HG03135 (cell line): Measurements from ENCODE around the gene LNX2.

Experiments
- ATAC-seq: cut with Tn5 transposase; IDR thresholded peaks from one replicate; pipeline ENCODE4 v1.9.1; 2021; ENCODE audit warnings: mild to moderate bottlenecking, moderate library complexity; ENCODE audit not compliant: unreplicated experiment

Gene LNX2

DNA sequence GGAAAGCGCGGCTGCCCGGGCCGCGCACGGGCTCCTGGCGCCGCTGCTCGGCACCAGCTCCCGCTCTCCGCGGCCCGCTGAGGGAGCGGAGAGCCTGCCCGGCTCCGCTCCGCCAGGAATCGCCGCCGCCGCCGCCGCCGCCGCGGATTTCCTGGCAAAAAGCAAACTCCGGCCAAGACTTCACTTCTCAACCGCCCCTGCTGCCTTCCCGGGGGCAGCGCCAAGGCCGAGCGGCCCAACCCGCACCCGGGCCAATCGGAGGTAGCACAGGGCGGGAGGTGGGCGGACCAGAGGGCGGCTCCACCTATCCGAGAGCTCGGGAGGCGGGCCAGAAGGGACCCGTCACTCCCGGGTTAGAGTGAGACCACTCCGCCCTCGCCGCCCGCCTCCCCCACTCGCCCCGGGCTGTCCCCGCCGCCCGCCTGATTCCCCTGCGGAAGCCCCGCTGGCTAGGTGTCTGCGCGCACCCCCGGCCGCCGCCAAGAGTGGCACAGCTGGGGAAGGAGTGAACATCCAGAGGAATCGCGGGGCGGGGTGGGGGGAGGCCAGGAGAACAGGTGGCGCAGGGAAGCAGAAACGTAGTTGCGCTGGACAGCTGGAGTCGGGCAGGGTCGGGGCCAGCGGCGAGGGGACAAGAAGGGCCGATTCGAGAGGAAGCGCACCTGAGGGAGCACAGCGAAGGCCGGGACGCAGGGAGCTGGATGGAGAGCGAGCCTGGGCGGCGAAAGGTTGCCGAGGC lies at the start of gene LNX2:
TSS of gene LNX2 (minus strand) at position 153 of the 739 bp plus-strand sequence. CDS start 38,826 bp downstream, outside the sequence.
- peak; percentile 86 for ATAC-seq

DNA sequence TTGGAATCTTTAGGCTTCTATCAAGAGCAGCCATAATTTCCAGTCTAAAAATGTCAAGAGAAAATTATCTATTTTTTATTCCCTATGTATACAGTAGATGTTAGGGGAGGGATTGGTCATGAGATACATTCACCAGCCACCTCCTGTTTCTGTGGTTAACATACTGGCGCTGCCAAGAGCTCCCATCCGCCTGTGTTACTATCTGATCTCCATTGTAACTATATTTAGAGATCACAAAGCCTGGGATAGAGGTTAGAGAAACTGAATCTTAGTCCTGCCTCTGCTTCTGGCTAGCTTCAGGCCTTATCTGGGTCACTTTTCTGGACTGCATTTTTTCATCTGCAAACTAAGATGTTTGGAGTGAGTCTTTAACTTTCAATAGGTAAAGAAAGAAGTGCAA lies 47.6 kb upstream of the LNX2 start:
- ATAC-seq = no peak

DNA sequence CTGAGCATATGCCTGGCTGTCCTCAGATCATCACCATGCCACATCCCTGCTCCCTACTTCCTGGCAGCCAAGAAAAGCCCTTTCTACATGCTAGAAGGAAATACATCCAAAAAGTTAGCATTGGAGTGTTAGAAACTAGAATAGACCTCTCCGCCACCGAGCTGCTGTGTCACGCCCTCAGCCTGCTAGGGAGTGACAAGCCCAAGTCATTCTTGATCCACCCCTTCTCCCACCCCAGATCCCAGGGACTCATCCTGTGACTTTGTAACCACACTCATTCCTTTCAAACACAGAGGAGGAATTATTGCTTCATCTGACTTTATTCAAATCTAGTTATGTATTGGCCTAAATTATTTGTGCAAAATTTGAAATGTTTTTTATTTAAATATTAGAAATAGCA lies 46.6 kb upstream of the LNX2 start:
- no peak for ATAC-seq

DNA sequence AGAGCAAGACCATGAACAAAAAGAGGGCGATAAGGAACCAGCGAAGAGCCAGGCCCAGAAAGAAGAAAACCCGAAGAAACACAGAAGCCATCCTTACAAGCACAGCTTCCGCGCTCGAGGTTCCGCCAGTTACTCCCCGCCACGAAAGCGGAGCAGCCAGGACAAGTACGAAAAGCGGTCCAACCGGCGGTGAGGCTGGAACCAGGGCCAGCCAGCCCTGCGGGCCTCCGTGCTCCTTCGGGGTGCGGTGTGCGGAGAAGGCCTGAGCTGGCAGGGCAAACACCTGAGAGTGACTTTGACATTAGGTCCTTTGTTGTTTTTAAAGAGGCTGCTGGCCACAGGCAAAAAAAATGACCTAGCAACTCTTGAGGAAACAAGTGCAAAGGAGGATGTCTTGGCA lies 45.4 kb upstream of the LNX2 start:
- ATAC-seq = no peak

DNA sequence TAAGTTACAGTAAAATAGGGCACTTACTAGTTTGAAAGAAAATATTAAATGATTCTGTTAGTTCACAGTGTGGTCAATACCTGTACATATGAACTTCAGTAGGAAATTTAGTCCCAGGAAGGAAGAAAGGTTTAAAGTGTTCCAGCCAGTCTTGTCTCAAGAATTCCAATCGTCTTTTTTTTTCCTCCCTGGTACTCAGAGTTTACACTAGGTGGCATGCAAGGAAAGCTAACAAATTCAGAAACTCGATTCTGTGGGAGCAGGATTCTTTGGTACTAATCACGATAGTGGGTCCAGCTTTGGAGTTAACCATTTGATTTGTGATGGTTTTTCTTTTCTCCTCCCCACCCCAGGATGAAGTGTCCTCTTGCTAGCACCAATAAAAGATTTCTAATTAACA lies 45.0 kb upstream of the LNX2 start:
- no peak for ATAC-seq

DNA sequence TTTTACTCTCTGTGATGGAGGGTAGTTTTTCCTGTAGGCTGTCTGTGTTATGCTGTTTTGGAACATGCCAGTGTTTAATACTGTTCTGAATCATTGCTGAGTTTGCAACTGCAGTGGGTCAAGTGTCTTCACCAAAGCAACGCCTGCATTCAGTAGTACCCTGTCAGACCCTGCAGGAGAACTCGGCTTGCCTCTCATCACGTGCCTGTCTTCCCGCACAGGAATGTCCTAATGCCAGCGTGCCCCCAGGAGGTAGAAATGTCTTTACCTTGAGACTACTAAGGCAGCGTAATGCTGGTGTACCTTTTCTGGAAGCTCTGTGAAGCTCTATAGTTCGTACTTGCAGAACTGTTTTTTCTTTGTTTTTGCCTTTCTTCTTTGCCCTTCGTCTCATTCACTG lies 43.6 kb upstream of the LNX2 start:
- no peak for ATAC-seq

DNA sequence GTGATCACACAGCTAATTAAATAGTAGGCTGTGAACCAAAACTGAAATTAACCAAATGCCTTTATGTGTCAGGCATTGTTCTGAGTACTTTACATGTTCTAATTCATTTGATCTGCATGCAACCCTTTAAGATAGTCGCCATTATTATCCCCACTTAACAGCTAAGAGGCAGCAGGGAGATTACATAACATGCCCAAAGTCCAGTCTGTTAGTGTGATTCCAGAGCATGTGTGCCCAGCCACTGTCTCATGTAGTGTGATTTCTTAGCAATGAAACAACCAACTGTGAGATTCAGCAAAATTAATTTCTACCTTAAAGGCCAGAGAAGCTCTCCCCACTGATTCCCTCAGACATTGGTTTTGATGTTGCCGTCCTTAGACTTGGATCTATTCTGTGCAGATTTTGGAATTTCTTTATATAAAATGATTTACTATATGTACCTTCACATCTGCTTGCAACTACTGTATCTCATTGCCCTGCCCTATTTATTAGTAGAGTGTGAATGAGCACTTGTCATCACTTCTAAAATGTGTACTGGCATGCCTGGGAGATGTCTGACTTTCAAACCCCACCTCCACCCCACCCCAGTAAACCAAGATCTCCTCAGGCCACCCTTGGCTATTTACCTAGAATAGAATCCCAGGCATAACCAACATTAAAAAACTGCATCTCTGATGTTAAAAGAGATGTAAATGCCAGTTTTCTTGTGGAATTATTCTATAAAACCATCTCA lies 42.6 kb upstream of the LNX2 start:
- ATAC-seq = no peak

DNA sequence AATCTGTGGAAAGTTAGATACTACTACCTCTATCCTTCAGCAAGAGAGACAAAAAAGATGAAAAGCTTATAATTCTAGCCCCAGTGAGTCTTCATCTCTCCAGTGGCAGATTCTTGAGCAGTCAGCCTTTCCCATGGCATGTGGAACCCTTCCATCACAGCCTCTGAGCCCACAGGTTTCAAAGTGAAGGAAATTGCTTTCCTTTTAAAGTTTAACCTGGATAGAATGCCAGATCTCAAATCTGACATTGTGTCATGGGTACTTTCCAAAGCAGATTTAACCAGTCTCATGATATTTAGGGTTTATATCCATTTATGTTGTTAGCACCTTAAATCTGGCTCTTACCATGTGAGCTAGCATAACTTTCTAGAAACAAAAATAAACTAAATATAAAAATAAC lies 40.7 kb upstream of the LNX2 start:
- ATAC-seq = no peak

DNA sequence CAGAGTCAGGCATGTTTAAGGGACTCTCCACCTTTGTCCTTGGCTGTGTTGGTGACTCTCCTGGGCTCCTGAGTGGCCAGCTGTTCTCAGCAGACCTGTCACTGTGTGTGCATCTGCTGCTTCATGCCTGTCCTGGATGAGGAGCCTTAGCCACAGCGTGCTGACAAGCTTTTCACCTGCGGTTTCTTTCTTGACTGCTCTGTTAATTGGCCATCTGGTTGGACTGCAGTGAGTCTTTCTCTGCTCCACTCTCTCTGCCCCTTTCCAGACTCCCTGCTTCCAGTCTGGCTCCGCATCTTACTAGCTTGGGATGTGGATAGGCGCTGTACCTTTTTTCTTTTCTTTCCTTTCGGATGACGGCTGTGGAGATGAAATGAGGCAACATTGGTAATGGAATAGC lies 40.2 kb upstream of the LNX2 start:
- ATAC-seq = no peak

DNA sequence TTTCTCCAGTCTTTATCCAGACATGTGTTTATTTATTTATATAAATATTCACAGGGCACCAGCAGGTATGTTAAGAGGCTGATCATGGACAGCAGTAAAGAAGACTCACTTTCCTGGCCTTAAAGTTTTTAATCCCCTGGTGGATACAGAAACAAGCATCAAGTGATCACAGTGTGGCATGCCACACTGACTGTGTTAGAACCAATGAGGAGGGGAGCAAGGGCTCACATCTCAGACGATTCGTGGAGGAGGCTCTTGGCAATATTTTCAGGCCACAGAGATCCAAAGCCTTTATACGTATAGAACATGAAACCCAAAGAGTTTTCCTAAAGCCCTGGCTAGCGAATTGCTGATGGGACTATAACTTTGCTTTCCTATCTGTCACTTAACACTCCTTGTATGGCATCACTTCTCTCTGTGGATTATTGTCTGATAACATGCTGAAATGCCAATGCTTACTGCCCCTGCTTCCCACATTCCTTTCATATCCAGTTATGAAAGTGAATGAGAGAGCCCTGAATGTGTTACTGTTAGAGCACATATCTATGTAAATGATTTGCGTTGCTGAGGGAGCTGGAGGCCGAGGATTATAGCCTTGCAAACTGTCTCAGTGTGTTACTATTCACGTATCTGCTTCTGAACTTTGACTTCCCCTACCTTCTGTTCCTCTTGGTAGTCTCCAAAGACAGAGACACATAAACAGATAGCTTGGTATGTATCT lies 39.0 kb upstream of the LNX2 start:
- no peak for ATAC-seq

DNA sequence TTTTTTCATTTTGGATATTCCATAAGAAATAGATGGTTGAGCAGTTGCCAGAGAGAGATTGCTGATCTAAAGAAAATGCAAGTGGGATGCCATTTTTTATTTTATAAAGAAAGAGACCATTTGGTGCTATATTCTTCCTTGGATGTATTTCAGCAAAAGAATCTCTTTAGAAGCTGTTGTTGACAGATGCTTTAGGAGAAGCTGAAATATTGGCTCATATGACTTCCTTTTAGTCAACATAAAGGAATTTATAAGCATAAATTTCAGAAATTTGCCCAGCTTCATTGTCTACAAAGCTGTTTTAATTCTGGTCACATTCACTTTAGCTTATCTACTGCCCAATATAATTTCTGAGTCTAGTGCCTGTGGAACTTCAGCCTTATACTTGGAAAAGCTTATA lies 38.2 kb upstream of the LNX2 start:
- no peak for ATAC-seq

DNA sequence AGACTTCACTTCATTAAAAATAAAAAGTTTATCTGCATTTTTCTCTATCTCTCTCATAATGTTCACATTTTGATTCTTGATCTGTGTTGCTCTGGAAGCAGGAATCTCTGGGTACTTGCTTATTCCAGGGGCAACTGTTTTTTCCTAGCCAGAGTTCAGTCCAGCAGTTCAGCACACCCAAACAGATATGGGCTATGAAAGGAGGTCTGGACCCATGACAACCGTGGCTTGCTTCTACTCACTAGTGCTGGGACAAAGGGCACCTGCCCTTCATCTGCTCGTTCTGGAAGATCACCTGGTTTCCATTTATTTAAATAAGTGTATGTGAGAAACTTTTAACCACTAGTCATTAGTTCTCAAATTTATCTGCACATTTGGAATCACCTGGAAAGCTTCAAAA lies 37.4 kb upstream of the LNX2 start:
- no peak for ATAC-seq

DNA sequence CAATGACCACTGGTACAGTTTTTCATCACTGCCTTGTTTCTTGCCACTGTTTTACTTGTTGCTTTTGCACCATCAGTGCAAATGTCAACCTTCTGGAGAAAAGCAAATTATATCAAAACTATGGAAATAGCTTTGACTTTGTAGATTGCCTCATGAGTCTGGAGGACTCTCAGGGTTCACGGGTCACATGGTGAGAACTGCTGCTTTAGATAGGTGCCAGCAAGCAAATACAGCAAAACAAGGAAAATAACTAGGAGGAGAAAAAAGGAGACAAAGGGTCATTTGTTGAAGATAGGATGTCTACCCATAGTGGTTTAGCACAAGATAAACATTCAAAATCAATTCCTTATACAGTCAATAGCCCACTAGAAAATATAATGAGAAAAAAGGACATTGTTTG lies 34.5 kb upstream of the LNX2 start:
- no peak for ATAC-seq

DNA sequence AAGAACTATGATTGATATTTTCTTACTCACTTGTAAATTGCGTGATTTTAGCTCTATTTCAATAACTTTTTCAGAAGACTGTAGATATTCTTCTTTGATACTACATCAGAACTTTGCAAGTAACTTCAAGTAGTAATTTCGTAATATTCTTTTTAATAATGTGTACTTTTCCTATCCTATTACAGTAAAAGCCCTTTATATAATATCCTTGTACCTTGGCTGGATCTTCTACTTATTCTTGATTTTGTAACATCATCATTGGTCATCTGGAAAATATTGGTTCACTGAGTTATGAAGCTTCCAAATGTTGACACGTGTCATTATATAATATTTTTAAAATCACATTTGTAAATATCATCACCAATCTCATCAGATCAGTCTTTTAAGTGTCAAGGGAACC lies 33.7 kb upstream of the LNX2 start:
- ATAC-seq = no peak

DNA sequence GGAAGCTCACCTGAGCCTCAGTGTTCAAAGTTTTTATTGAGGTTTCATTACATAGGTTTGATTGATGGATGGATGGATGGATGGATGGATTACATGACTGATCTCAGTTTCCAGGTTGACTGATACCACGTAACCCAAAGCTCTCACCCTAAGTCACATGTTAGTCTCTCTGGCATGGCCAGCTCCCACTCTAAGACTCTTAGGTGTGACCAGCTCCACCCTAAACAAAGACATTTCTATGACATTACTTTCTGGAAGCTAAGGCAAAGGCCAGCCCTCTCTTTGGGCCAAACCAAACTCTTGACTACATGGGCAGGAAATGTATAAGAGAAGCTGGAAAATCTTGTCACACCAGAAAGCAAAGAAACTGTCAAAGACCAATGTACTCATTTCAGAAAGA lies 30.0 kb upstream of the LNX2 start:
- ATAC-seq = no peak

DNA sequence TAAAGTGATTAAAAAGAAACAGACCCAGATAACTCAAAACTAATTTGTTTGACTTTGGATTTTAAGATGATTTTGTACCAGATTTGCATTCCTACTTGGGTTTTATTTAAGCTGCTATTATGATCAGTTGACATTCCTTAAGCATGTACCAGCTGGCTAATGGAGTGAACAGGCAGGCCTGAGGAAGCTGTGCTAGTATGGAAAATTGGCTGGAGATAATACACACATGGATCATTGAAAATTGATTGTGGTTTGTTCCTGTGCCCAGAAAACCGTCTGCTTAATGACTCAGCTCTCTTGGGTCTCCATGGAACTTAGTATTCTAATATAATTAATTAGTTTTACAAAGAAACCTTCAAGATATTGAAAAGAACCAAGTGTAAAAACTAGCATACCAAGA lies 24.0 kb upstream of the LNX2 start:
- ATAC-seq = no peak

DNA sequence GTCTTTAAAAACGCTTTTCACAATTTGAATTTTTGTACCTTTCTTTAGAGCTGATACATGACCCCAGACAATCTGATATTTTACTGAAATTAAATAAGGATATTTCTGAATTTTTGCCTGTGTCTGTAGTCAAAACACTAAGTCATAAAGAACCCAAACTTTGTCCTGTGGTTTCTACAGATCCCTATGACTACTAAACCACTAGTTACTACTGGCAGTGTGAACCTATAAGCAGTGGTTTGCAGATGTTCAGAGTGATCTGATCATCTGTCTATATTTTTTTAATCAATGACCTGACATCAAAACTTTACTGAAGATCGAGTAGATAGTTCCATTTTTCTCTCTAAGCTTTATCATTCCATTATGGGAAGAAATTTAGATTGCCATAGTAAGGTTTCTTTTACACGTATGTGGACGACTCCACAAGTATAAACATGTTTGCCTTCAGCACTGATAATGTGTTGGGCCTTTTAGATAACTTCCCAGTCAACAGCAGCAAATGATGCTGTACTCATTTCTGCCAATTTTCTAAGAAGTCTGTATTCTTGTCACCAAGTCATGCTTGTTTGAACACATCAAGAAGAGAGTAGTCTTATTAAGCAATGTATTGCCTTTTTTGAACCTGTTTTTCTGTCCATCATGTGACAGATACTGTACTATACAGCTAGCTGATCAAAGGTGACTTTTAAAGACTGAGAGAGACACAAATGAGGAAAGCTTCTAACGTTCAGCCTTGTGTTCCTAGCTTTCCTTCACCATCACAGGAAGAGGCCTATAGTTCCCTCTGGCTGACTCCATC lies 23.2 kb upstream of the LNX2 start:
- no peak for ATAC-seq

DNA sequence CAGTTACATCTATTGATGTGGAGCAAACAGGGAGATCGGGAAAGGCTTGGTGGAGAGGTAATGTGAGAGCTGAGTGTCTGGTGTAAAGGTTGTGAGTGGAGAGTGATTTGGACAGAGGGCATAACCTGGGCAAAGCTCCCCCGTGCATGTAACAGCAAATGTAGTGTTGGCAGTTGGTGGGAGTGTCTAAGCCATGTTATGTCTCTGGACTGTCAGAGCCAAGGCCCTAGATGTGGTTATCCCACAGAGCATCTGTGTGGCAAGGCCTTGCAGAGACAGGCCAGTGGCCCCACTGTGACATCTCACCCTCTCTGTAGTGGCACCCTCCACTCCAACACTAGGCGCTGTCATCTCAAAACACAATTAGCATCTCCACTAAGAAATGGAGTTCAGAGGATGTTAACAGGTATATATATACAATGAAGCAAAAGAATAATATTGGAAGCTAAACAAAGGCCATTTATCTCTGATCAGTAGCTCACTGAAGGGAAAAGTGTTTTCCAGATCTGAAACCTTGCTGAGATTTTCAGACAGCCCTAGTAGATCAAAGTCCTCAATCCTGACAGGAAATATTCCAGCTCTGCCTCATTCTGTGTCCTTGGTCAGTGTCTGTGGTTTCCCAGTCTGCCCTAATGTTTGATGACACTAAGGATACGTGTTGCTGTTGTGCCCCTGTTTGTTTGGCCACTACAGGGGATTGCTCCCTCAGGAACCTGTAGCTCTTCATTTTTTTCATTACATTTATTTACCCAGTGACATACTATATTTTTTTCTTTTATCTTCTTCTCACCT lies 21.6 kb upstream of the LNX2 start:
- no peak for ATAC-seq

DNA sequence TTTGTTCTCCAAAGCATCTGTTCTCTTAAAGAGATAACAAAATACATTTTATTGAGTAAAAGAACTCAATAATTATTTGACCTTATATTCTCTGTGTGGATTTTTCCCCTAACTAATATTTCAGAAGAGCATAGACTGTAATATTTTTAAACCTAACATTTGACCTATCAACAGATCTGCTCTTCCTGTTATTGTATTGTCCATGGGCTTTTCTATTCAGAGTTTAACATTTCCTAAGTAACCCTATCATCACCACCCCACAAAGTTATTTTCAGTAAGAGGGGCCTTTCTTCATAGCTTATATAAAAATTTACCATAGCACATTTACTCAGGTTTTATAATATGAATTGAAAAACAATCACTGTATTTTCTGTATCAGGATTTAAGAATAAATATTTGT lies 18.9 kb upstream of the LNX2 start:
- ATAC-seq = no peak

DNA sequence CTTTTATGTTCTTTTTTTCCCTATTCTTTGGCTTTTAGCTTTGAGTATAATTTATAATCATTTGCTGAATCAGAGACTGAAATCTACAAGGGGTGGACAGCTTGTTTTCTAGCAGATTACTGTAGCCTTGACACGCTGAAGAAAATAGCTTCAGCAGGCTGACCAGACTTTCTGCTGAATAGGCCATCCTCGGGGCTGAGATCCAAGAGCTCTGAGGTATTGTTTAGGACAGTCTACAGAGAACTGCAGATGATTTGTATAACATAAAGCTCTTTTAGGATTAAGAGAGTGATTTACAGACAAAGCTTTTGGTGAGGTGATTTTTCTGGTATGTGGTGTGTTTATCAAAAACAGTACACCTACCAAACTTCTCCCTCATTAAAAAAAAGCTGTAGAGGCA lies 18.2 kb upstream of the LNX2 start:
- no peak for ATAC-seq
